Activated CD8-positive, alpha-beta T cell treated with anti-CD3 and anti-CD28 coated beads for 36 hours (primary cell): Measurements from ENCODE around the gene AOAH. TPM values are rescaled to one million over a fixed set of nuclear protein-coding genes. Genes with fewer than 3 reads are reported as not detected.
A peak's percentile ranks its signal among the peaks of the same experiment; 100 is the strongest.

Experiments
- ATAC-seq: fragments of 200-7000 bp; cut with Tn5 transposase; one replicate; pipeline ENCODE4 v1.10.0; 2021; ENCODE audit warnings: mild to moderate bottlenecking, moderate library complexity
- CTCF ChIA-PET: fragments of 350-600 bp; sonication (Branson Sonifier 250); formaldehyde crosslinking; loops from one replicate; lab custom pipeline; 2021; ENCODE audit warnings: antibody characterized with exemption; lab: Charles Lee
- POLR2A ChIA-PET: fragments of 350-600 bp; sonication (Branson Sonifier 250); formaldehyde crosslinking; loops from one replicate; lab custom pipeline; 2021; ENCODE audit warnings: antibody characterized with exemption; lab: Charles Lee
- DNase-seq: peaks from one replicate; pipeline ENCODE4 v3.0.0-alpha.2; 2020
- H3K27ac Mint-ChIP-seq: one replicate; pipeline ENCODE4 v1.8.0; 2021; ENCODE audit warnings: mild to moderate bottlenecking, mixed read lengths
- H3K27me3 Mint-ChIP-seq: one replicate; pipeline ENCODE4 v1.8.0; 2021; ENCODE audit warnings: mixed read lengths
- H3K36me3 Mint-ChIP-seq: one replicate; pipeline ENCODE4 v1.8.0; 2021; ENCODE audit warnings: low read depth, mixed read lengths
- H3K4me1 Mint-ChIP-seq: one replicate; pipeline ENCODE4 v1.8.0; 2021; ENCODE audit warnings: low read depth, mixed read lengths
- H3K4me3 Mint-ChIP-seq: one replicate; pipeline ENCODE4 v1.8.0; 2021; ENCODE audit warnings: mild to moderate bottlenecking, moderate library complexity, mixed read lengths
- H3K9me3 Mint-ChIP-seq: one replicate; pipeline ENCODE4 v1.8.0; 2021; ENCODE audit warnings: mixed read lengths
- CTCF ChIP-seq: fragments of 200-600 bp; IDR thresholded peaks from one replicate; pipeline ENCODE4 v1.8.0; 2022; ENCODE audit warnings: antibody characterized with exemption, mild to moderate bottlenecking
- intact Hi-C: fragments of 100-400 bp; cut with micrococcal nuclease; formaldehyde crosslinking; loops from one replicate; pipeline ENCODE4 v1.10.0; 2022
- total RNA-seq, 2 experiments: library from RNA; stranded (reverse); gene quantifications; one replicate each; pipeline ENCODE4 v1.2.3, GENCODE V29; 2021

Gene AOAH
- total RNA-seq, 2 experiments from 2014 or later = 10.4 to 17.1 TPM

GRCh38 chr7:36521133-36521532 lies 203.2 kb downstream of the AOAH start:
- H3K27me3 Mint-ChIP-seq = no peaks in the 10 kb centered on the region
- intact Hi-C loops = no loop called here
- ChIA-PET CTCF (interaction anchor here (1.0 kb wide), 1 partner anchor 33 kb away, joined by 3 read pairs; no protein-coding TSS in a partner anchor), POLR2A (no interaction called here)
- H3K4me1 Mint-ChIP-seq = peaks cover 8% of the 10 kb centered on the region
- TF ChIP-seq CTCF = no peak
- H3K4me3 Mint-ChIP-seq = no peak overlapping the region
- no peaks in the 10 kb centered on the region for H3K36me3 Mint-ChIP-seq
- no peak overlapping the region for H3K27ac Mint-ChIP-seq
- DNase-seq = no peak
- no peaks in the 10 kb centered on the region for H3K9me3 Mint-ChIP-seq
- no peak for ATAC-seq

- peaks cover 12% of the 10 kb centered on the region for H3K4me1 Mint-ChIP-seq
- CTCF ChIA-PET = no interaction called here
These were observed 208.4 kb downstream of the AOAH start for GRCh38 chr7:36515847-36516246.

GRCh38 chr7:36514289-36515243 lies 209.7 kb downstream of the AOAH start:
- no peaks in the 10 kb centered on the region for H3K9me3 Mint-ChIP-seq
- POLR2A ChIA-PET = no interaction called here
- CTCF ChIA-PET = interaction anchor here (1.2 kb wide), 1 partner anchor 156 kb away, joined by 5 read pairs; no protein-coding TSS in a partner anchor
- TF ChIP-seq CTCF = no peak
- no peak overlapping the region for H3K4me3 Mint-ChIP-seq
- no peak for DNase-seq
- peaks cover 1% of the 10 kb centered on the region for H3K36me3 Mint-ChIP-seq
- no peak overlapping the region for H3K27ac Mint-ChIP-seq
- peaks cover 12% of the 10 kb centered on the region for H3K4me1 Mint-ChIP-seq
- H3K27me3 Mint-ChIP-seq = no peaks in the 10 kb centered on the region
- no peak for ATAC-seq
- intact Hi-C loops = no loop called here

More at GRCh38 chr7:36515847-36516246, 208.4 kb downstream of the AOAH start:
- no peak for TF ChIP-seq CTCF
- ATAC-seq (no peak), DNase-seq (no peak)
- POLR2A ChIA-PET = no interaction called here
- intact Hi-C loops = no loop called here
- no peak overlapping the region for H3K4me3 Mint-ChIP-seq
- no peaks in the 10 kb centered on the region for H3K27me3 Mint-ChIP-seq
- peak overlapping the region; percentile 2 for H3K27ac Mint-ChIP-seq
- no peaks in the 10 kb centered on the region for H3K9me3 Mint-ChIP-seq
- H3K36me3 Mint-ChIP-seq = peaks cover 1% of the 10 kb centered on the region

GRCh38 chr7:36513393-36513792 lies 210.9 kb downstream of the AOAH start:
- ATAC-seq (no peak), DNase-seq (no peak)
- Mint-ChIP-seq H3K27ac (no peak overlapping the region), H3K4me1 (peaks cover 12% of the 10 kb centered on the region), H3K27me3 (no peaks in the 10 kb centered on the region), H3K4me3 (no peak overlapping the region), H3K9me3 (no peaks in the 10 kb centered on the region), H3K36me3 (peaks cover 1% of the 10 kb centered on the region)
- ChIA-PET CTCF (no interaction called here), POLR2A (no interaction called here)
- TF ChIP-seq CTCF = no peak
- intact Hi-C loops = no loop called here

- no peak for TF ChIP-seq CTCF
- intact Hi-C loops = no loop called here
- DNase-seq (no peak), ATAC-seq (no peak)
- CTCF ChIA-PET = no interaction called here
- no peaks in the 10 kb centered on the region for H3K9me3 Mint-ChIP-seq
- H3K4me1 Mint-ChIP-seq = peaks cover 12% of the 10 kb centered on the region
- POLR2A ChIA-PET = no interaction called here
- peaks cover 1% of the 10 kb centered on the region for H3K36me3 Mint-ChIP-seq
- H3K4me3 Mint-ChIP-seq = no peak overlapping the region
- no peaks in the 10 kb centered on the region for H3K27me3 Mint-ChIP-seq
- H3K27ac Mint-ChIP-seq = no peak overlapping the region
These were observed 211.7 kb downstream of the AOAH start for GRCh38 chr7:36512616-36513015.
